ENCODE data around the gene ZNF423.

DNA sequence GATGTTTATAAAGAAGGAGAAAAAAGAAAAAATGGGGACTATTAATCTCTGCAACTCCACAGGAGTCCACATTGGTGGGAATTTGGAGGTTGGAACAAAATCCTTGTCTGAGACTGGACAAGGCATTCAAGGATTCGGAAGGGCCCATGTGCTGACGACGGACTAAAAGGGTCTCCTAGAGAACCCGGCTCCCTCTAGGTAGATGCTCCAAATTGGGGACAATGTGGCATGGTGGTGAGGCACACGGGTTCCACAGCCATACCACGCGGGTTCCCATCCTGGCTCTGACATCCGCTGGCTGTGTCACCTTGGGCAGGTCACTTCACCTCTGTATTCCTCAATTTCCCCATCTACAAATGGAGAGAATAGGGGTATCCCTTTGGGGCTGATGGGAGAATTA lies 254.9 kb downstream of the ZNF423 start:
- TF ChIP-seq, protein P1, sequence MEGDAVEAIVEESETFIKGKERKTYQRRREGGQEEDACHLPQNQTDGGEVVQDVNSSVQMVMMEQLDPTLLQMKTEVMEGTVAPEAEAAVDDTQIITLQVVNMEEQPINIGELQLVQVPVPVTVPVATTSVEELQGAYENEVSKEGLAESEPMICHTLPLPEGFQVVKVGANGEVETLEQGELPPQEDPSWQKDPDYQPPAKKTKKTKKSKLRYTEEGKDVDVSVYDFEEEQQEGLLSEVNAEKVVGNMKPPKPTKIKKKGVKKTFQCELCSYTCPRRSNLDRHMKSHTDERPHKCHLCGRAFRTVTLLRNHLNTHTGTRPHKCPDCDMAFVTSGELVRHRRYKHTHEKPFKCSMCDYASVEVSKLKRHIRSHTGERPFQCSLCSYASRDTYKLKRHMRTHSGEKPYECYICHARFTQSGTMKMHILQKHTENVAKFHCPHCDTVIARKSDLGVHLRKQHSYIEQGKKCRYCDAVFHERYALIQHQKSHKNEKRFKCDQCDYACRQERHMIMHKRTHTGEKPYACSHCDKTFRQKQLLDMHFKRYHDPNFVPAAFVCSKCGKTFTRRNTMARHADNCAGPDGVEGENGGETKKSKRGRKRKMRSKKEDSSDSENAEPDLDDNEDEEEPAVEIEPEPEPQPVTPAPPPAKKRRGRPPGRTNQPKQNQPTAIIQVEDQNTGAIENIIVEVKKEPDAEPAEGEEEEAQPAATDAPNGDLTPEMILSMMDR (conservative IDR thresholded peaks at IDR 0.05 in 1 of 2, IDR thresholded peaks at IDR 0.05 in 1 of 2; ENCODE audit: extremely low read depth in 1 of 2, insufficient read depth in 1 of 2, low read depth in 1 of 2, low read length in 2 of 2): no peak
- no peak for TF ChIP-seq EZH2 (IDR thresholded peaks at IDR 0.05; ENCODE audit: borderline replicate concordance, low read length)
